WTC11 (cell line): Measurements from ENCODE around the gene CRYBA4. TPM values are rescaled to one million over a fixed set of nuclear protein-coding genes. Genes with fewer than 3 reads are reported as not detected.
A peak's percentile ranks its signal among the peaks of the same experiment; 100 is the strongest.

Experiments used
- ATAC-seq: fragments of 200-7000 bp; cut with Tn5 transposase; 2 replicates; pipeline ENCODE4 v1.10.0; 2021; ENCODE audit warnings: mild to moderate bottlenecking, moderate library complexity
- CTCF ChIA-PET: fragments of 300-600 bp; sonication (Branson Sonifier 250); formaldehyde crosslinking; loops from one replicate; lab custom pipeline; 2021; ENCODE audit warnings: antibody characterized with exemption; lab: Charles Lee
- POLR2A ChIA-PET: fragments of 350-600 bp; sonication (Branson Sonifier 250); formaldehyde crosslinking; loops from one replicate; lab custom pipeline; 2021; ENCODE audit warnings: antibody characterized with exemption; lab: Charles Lee
- DNase-seq: peaks from one replicate; pipeline ENCODE4 v3.0.0; 2021; ENCODE audit warnings: low spot score
- H3K27ac Mint-ChIP-seq: 2 replicates; pipeline ENCODE4 v1.8.0; 2021; ENCODE audit warnings: mixed read lengths
- H3K27me3 Mint-ChIP-seq: 2 replicates; pipeline ENCODE4 v1.8.0; 2021; ENCODE audit warnings: low read depth, mild to moderate bottlenecking, moderate library complexity, mixed read lengths
- H3K36me3 Mint-ChIP-seq: 2 replicates; pipeline ENCODE4 v1.8.0; 2021; ENCODE audit warnings: mixed read lengths
- H3K4me1 Mint-ChIP-seq: 2 replicates; pipeline ENCODE4 v1.8.0; 2022; ENCODE audit warnings: mixed read lengths
- H3K4me3 Mint-ChIP-seq: 2 replicates; pipeline ENCODE4 v1.8.0; 2021; ENCODE audit warnings: mild to moderate bottlenecking, moderate library complexity, mixed read lengths
- H3K9me3 Mint-ChIP-seq: 2 replicates; pipeline ENCODE4 v1.8.0; 2021; ENCODE audit warnings: mixed read lengths
- CBFB ChIP-seq: sonication (generic); formaldehyde crosslinking; IDR thresholded peaks from 2 replicates; pipeline ENCODE4 v1.8.1; 2022; ENCODE audit warnings: mild to moderate bottlenecking, low read depth, missing genetic modification reagents
- CREM ChIP-seq: sonication (generic); formaldehyde crosslinking; IDR thresholded peaks from 2 replicates; pipeline ENCODE4 v1.8.1; 2022; ENCODE audit warnings: mild to moderate bottlenecking, missing genetic modification reagents, moderate library complexity
- ELF4 ChIP-seq: sonication (generic); formaldehyde crosslinking; IDR thresholded peaks from 2 replicates; pipeline ENCODE4 v1.8.1; 2022; ENCODE audit warnings: low read depth, mild to moderate bottlenecking, moderate library complexity, missing genetic modification reagents
- FOXK1 ChIP-seq: sonication (generic); formaldehyde crosslinking; IDR thresholded peaks from 2 replicates; pipeline ENCODE4 v1.8.0; 2022; ENCODE audit warnings: mild to moderate bottlenecking, moderate library complexity, missing genetic modification reagents
- FOXP1 ChIP-seq: sonication (generic); formaldehyde crosslinking; IDR thresholded peaks from 2 replicates; pipeline ENCODE4 v1.8.0; 2022; ENCODE audit warnings: missing genetic modification reagents, mild to moderate bottlenecking, moderate library complexity, borderline replicate concordance
- GRHL2 ChIP-seq: fragments of 250-450 bp; sonication (Bioruptor Pico); IDR thresholded peaks from 2 replicates; pipeline ENCODE4 v1.8.0; 2022; ENCODE audit warnings: mild to moderate bottlenecking, moderate library complexity; ENCODE audit not compliant: insufficient replicate concordance, severe bottlenecking
- HMGA2 ChIP-seq: fragments of 250-450 bp; sonication (Bioruptor Pico); IDR thresholded peaks from 2 replicates; pipeline ENCODE4 v1.4.0; 2021; ENCODE audit warnings: mild to moderate bottlenecking, moderate library complexity
- JUN ChIP-seq: sonication (generic); formaldehyde crosslinking; IDR thresholded peaks from 2 replicates; pipeline ENCODE4 v1.8.0; 2023; ENCODE audit warnings: mild to moderate bottlenecking, missing genetic modification reagents
- NFE2L1 ChIP-seq: sonication (generic); formaldehyde crosslinking; IDR thresholded peaks from 2 replicates; pipeline ENCODE4 v1.8.1; 2023; ENCODE audit warnings: missing genetic modification reagents
- NR3C1 ChIP-seq: sonication (generic); formaldehyde crosslinking; conservative IDR thresholded peaks from 2 replicates; pipeline ENCODE4 v1.8.1; 2023; ENCODE audit warnings: low read depth, mild to moderate bottlenecking, missing genetic modification reagents
- PRRX2 ChIP-seq: fragments of 250-450 bp; sonication (Bioruptor Pico); IDR thresholded peaks from 2 replicates; pipeline ENCODE4 v1.8.0; 2021; ENCODE audit warnings: mild to moderate bottlenecking
- SOX15 ChIP-seq: fragments of 250-450 bp; sonication (Bioruptor Pico); IDR thresholded peaks from 2 replicates; pipeline ENCODE4 v1.9.0; 2021; ENCODE audit warnings: mild to moderate bottlenecking
- SP1 ChIP-seq: sonication (generic); formaldehyde crosslinking; conservative IDR thresholded peaks from 2 replicates; pipeline ENCODE4 v1.8.1; 2022; ENCODE audit warnings: missing genetic modification reagents
- TCF7 ChIP-seq: sonication (generic); formaldehyde crosslinking; IDR thresholded peaks from 2 replicates; pipeline ENCODE4 v1.8.0; 2022; ENCODE audit warnings: mild to moderate bottlenecking, low read depth, missing genetic modification reagents, moderate library complexity
- TP53 ChIP-seq: sonication (generic); formaldehyde crosslinking; IDR thresholded peaks from 2 replicates; pipeline ENCODE4 v1.8.1; 2023; ENCODE audit warnings: mild to moderate bottlenecking, missing genetic modification reagents
- ZBTB21 ChIP-seq: sonication (generic); formaldehyde crosslinking; IDR thresholded peaks from 2 replicates; pipeline ENCODE4 v1.8.1; 2023; ENCODE audit warnings: mild to moderate bottlenecking, missing genetic modification reagents, borderline replicate concordance
- ZNF219 ChIP-seq: sonication (generic); formaldehyde crosslinking; IDR thresholded peaks from 2 replicates; pipeline ENCODE4 v1.8.0; 2023; ENCODE audit warnings: missing genetic modification reagents, mild to moderate bottlenecking, borderline replicate concordance
- ZNF423 ChIP-seq: fragments of 250-450 bp; sonication (Bioruptor Pico); IDR thresholded peaks from 2 replicates; pipeline ENCODE4 v2.1.2; 2022; ENCODE audit warnings: mild to moderate bottlenecking, moderate library complexity
- total RNA-seq: library from RNA; stranded (reverse); gene quantifications from 3 replicates; pipeline ENCODE4 v1.2.3, GENCODE V29; 2021
- TF ChIP-seq, protein P1 (sequence below): fragments of 250-450 bp; sonication (Bioruptor Pico); conservative IDR thresholded peaks from 2 replicates; pipeline ENCODE4 v1.9.0; 2021; ENCODE audit warnings: mild to moderate bottlenecking
- TF ChIP-seq, protein P2 (sequence below): fragments of 250-450 bp; sonication (Bioruptor Pico); IDR thresholded peaks from 2 replicates; pipeline ENCODE4 v1.9.0; 2021; ENCODE audit warnings: moderate library complexity, mild to moderate bottlenecking, inconsistent platforms, borderline replicate concordance
- TF ChIP-seq, protein P3 (sequence below): sonication (generic); formaldehyde crosslinking; IDR thresholded peaks from 2 replicates; pipeline ENCODE4 v1.8.0; 2022; ENCODE audit warnings: mild to moderate bottlenecking, missing genetic modification reagents
- TF ChIP-seq, protein P4 (sequence below): sonication (generic); formaldehyde crosslinking; IDR thresholded peaks from 2 replicates; pipeline ENCODE4 v1.8.0; 2022; ENCODE audit warnings: mild to moderate bottlenecking, missing genetic modification reagents
- TF ChIP-seq, protein P5 (sequence below): fragments of 250-450 bp; sonication (Bioruptor Pico); IDR thresholded peaks from 2 replicates; pipeline ENCODE4 v1.9.0; 2021; ENCODE audit warnings: mild to moderate bottlenecking
- TF ChIP-seq, protein P6 (sequence below): sonication (generic); formaldehyde crosslinking; conservative IDR thresholded peaks from 2 replicates; pipeline ENCODE4 v1.8.1; 2023; ENCODE audit warnings: mild to moderate bottlenecking, low read depth, missing genetic modification reagents, moderate library complexity

The CRYBA4 gene
- total RNA-seq, 1 experiment from 2014 or later = 0.81 TPM

DNA sequence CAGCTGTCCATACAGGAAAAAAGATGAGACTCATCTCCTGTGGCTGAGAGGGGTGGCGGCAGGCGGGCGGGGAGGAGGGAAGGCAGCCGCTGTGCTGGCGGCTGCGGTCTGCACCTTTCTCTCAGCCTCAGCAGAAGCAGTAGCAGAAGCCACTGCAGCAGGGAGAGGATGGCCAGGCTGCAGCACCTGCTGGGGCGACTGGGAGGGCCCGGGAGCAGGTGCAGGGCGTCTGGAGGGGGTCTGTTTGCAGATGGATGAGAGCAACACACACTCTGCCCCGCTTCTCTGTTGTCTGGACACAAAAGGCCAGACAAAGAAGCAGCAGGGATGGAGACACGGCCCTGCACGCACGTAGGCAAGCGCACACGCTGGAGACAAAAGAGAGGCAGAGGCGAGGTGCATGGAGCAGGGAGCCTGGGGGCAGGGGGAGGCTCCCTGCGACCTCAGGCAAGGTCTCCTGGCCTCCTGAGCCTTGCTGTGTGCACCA lies 26.3 kb downstream of the CRYBA4 start (continued):
- TF ChIP-seq TP53 (CRISPR knock-in tag) (0 out of 2 replicates have a peak, but pooled peaks have one; percentile 30), CREM (CRISPR knock-in tag) (peak; percentile 52; the same call in 1 of the 2 replicates), JUN (CRISPR knock-in tag) (no peak), CBFB (no peak), HMGA2 (no peak), ZNF423 (CRISPR knock-in tag) (peak; percentile 92), FOXK1 (CRISPR knock-in tag) (0 out of 2 replicates have a peak, but pooled peaks have one; percentile 42), PRRX2 (CRISPR knock-in tag) (no peak), NFE2L1 (CRISPR knock-in tag) (no peak), TCF7 (no peak), SOX15 (CRISPR knock-in tag) (no peak), ZBTB21 (CRISPR knock-in tag) (peak; percentile 19; the same call in 1 of the 2 replicates)
- TF ChIP-seq, protein P1, sequence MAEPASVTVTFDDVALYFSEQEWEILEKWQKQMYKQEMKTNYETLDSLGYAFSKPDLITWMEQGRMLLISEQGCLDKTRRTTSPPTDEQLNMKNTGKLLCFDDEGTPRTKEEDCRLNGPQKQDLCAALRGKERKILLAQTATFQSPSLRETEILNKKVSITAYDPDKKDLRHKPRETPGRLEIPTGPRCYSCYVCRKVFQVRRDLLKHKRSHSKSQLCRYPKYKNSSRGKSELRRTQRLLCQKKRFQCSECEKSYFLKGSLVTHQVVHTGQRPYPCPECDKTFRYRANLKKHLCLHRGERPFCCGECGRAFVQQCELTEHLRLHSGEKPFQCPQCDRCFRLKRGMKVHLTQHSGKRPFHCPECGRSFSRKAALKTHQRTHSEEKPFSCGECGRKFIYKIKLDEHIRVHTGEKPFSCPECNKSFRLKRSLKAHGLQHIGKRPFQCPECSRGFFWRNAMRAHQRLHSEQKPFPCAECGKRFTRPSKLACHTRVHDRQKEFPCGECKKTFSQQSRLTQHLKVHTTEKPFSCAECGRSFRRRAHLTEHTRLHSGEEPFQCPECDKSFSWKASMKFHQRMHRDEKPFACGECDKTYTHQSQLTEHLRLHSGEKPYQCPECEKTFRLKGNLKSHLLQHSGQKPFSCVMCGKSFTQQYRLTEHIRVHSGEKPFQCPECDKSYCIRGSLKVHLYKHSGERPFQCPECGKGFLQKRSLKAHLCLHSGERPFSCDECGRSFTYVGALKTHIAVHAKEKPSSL = no peak
- TF ChIP-seq, protein P2, sequence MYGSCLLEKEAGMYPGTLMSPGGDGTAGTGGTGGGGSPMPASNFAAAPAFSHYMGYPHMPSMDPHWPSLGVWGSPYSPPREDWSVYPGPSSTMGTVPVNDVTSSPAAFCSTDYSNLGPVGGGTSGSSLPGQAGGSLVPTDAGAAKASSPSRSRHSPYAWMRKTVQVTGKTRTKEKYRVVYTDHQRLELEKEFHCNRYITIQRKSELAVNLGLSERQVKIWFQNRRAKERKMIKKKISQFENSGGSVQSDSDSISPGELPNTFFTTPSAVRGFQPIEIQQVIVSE (CRISPR knock-in tag) = no peak
- TF ChIP-seq, protein P3, sequence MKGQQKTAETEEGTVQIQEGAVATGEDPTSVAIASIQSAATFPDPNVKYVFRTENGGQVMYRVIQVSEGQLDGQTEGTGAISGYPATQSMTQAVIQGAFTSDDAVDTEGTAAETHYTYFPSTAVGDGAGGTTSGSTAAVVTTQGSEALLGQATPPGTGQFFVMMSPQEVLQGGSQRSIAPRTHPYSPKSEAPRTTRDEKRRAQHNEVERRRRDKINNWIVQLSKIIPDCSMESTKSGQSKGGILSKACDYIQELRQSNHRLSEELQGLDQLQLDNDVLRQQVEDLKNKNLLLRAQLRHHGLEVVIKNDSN (CRISPR knock-in tag) = no peak; the same call in 1 of the 2 replicates
- TF ChIP-seq, protein P4, sequence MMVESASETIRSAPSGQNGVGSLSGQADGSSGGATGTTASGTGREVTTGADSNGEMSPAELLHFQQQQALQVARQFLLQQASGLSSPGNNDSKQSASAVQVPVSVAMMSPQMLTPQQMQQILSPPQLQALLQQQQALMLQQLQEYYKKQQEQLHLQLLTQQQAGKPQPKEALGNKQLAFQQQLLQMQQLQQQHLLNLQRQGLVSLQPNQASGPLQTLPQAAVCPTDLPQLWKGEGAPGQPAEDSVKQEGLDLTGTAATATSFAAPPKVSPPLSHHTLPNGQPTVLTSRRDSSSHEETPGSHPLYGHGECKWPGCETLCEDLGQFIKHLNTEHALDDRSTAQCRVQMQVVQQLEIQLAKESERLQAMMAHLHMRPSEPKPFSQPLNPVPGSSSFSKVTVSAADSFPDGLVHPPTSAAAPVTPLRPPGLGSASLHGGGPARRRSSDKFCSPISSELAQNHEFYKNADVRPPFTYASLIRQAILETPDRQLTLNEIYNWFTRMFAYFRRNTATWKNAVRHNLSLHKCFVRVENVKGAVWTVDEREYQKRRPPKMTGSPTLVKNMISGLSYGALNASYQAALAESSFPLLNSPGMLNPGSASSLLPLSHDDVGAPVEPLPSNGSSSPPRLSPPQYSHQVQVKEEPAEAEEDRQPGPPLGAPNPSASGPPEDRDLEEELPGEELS (CRISPR knock-in tag) = 0 out of 2 replicates have a peak, but pooled peaks have one; percentile 26
- TF ChIP-seq, protein P5, sequence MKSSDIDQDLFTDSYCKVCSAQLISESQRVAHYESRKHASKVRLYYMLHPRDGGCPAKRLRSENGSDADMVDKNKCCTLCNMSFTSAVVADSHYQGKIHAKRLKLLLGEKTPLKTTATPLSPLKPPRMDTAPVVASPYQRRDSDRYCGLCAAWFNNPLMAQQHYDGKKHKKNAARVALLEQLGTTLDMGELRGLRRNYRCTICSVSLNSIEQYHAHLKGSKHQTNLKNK (CRISPR knock-in tag) = no peak

DNA sequence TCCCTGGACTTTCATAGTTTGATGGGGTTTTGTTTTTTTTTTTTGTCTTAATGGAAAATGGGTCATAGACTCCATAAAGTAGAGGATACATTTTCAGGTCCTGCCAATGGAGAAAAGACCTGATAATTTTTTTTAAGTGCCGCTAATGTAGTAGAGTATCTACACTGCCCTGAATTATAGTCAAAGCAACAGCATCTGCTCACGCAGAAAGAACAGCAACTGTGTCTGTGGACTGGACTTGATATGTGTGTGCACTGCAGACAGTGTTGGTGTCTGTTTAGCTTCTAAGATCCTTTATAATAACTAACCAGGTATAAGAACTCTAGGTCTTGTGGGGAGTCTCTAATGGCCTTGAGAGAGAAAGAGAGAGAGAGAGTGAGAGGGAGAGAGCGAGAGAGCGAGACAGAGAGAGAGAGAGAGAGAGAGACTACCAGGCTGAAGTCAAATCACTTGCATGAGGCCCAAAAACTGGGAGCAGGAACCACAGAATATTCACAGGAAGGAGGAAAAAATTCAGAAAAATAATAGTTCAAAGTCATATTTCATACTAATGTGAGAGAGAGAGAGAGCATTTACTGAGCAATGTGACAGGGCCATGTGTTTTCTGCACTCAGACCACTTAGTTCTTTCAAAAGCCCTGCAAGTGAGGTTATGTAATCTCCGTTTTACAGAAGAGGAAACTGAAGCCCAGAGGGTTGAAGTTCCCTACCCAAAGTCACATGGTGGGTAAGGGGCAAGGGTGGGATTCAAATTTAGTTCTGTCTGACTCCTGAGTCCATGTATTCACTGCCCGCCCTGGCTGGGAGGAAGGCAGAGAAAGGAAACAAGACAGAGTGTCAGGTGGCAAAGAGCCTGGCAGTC lies 27.0 kb downstream of the CRYBA4 start:
- H3K27ac Mint-ChIP-seq = peak overlapping the region; percentile 46
- DNase-seq (no peak), ATAC-seq (no peak)
- peak overlapping the region; percentile 53 for H3K4me3 Mint-ChIP-seq
- ChIA-PET POLR2A (no interaction called here), CTCF (no interaction called here)
- H3K9me3 Mint-ChIP-seq = no peaks in the 10 kb centered on the region
- H3K36me3 Mint-ChIP-seq = no peaks in the 10 kb centered on the region
- peaks cover 66% of the 10 kb centered on the region for H3K4me1 Mint-ChIP-seq
- H3K27me3 Mint-ChIP-seq = peaks cover 11% of the 10 kb centered on the region
- TF ChIP-seq, protein P6, sequence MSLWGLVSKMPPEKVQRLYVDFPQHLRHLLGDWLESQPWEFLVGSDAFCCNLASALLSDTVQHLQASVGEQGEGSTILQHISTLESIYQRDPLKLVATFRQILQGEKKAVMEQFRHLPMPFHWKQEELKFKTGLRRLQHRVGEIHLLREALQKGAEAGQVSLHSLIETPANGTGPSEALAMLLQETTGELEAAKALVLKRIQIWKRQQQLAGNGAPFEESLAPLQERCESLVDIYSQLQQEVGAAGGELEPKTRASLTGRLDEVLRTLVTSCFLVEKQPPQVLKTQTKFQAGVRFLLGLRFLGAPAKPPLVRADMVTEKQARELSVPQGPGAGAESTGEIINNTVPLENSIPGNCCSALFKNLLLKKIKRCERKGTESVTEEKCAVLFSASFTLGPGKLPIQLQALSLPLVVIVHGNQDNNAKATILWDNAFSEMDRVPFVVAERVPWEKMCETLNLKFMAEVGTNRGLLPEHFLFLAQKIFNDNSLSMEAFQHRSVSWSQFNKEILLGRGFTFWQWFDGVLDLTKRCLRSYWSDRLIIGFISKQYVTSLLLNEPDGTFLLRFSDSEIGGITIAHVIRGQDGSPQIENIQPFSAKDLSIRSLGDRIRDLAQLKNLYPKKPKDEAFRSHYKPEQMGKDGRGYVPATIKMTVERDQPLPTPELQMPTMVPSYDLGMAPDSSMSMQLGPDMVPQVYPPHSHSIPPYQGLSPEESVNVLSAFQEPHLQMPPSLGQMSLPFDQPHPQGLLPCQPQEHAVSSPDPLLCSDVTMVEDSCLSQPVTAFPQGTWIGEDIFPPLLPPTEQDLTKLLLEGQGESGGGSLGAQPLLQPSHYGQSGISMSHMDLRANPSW (CRISPR knock-in tag) = no peak
- no peak for TF ChIP-seq ZNF219 (CRISPR knock-in tag)
- no peak for TF ChIP-seq GRHL2 (CRISPR knock-in tag)
- TF ChIP-seq FOXP1 (CRISPR knock-in tag) = no peak
- no peak for TF ChIP-seq JUN (CRISPR knock-in tag)
- TF ChIP-seq SP1 (CRISPR knock-in tag) = no peak
- no peak for TF ChIP-seq TCF7
- TF ChIP-seq NR3C1 (CRISPR knock-in tag) = no peak
- no peak for TF ChIP-seq ELF4 (CRISPR knock-in tag)
